Mesendoderm (in vitro differentiated cells): ENCODE data around the gene SYNJ2.

Source experiments
- DNase-seq: peaks from one replicate; pipeline ENCODE4 v3.0.0; 2013
- H2AK5ac ChIP-seq: 2 replicates; pipeline ENCODE4 v1.6.1; 2013; ENCODE audit warnings: low read length, inconsistent platforms
- H2BK120ac ChIP-seq: 2 replicates; pipeline ENCODE4 v1.6.1; 2013; ENCODE audit warnings: low read depth, mild to moderate bottlenecking, low read length, moderate library complexity, mixed read lengths
- H2BK15ac ChIP-seq: replicated peaks from 2 replicates; pipeline ENCODE4 v1.6.1; 2013; ENCODE audit warnings: low read depth, mild to moderate bottlenecking, moderate library complexity
- H2BK5ac ChIP-seq: 2 replicates; pipeline ENCODE4 v1.6.1; 2013; ENCODE audit warnings: low read length, inconsistent platforms
- H3K18ac ChIP-seq: 2 replicates; pipeline ENCODE4 v1.6.1; 2013; ENCODE audit warnings: mild to moderate bottlenecking, low read length, mixed read lengths
- H3K23ac ChIP-seq: one replicate; pipeline ENCODE4 v1.6.1; 2013; ENCODE audit warnings: low read length
- H3K27ac ChIP-seq: 2 replicates; pipeline ENCODE4 v1.5.1; 2013; ENCODE audit warnings: low read depth, mild to moderate bottlenecking, inconsistent platforms, low read length, moderate library complexity
- H3K27me3 ChIP-seq: 2 replicates; pipeline ENCODE4 v1.6.1; 2013; ENCODE audit warnings: low read length, control low read depth, mild to moderate bottlenecking, inconsistent platforms; ENCODE audit not compliant: insufficient read depth, poor library complexity
- H3K36me3 ChIP-seq: 2 replicates; pipeline ENCODE4 v1.6.1; 2013; ENCODE audit warnings: low read length, inconsistent platforms; ENCODE audit not compliant: control insufficient read depth, insufficient read depth
- H3K4ac ChIP-seq: one replicate; pipeline ENCODE4 v1.6.1; 2013; ENCODE audit warnings: low read depth, mild to moderate bottlenecking, low read length, moderate library complexity
- H3K4me1 ChIP-seq: 2 replicates; pipeline ENCODE4 v1.6.1; 2013; ENCODE audit warnings: low read depth, low read length, inconsistent platforms; ENCODE audit not compliant: control insufficient read depth
- H3K4me2 ChIP-seq: 2 replicates; pipeline ENCODE4 v1.6.1; 2013; ENCODE audit warnings: low read length
- H3K4me3 ChIP-seq: 2 replicates; pipeline ENCODE4 v1.5.1; 2013; ENCODE audit warnings: mild to moderate bottlenecking, low read length
- H3K56ac ChIP-seq: one replicate; pipeline ENCODE4 v1.6.1; 2013; ENCODE audit warnings: low read length
- H3K79me1 ChIP-seq: 2 replicates; pipeline ENCODE4 v1.6.1; 2013; ENCODE audit warnings: low read length, inconsistent platforms
- H3K79me2 ChIP-seq: 2 replicates; pipeline ENCODE4 v1.6.1; 2013; ENCODE audit warnings: mild to moderate bottlenecking, low read length; ENCODE audit not compliant: control insufficient read depth, insufficient read depth
- H3K9ac ChIP-seq: 2 replicates; pipeline ENCODE4 v1.6.1; 2013; ENCODE audit warnings: low read length, inconsistent platforms
- H4K5ac ChIP-seq: one replicate; pipeline ENCODE4 v1.6.1; 2013; ENCODE audit warnings: low read length
- H4K8ac ChIP-seq: one replicate; pipeline ENCODE4 v1.6.1; 2013; ENCODE audit warnings: low read depth, mild to moderate bottlenecking, control low read depth, low read length, moderate library complexity
- WGBS: extraction: QIAGEN DNeasy Blood & Tissue Kit; methylation state at CpG from one replicate; pipeline ENCODE4 v1.1.7; 2013; ENCODE audit warnings: low lambda C conversion rate, missing lambda C conversion rate; ENCODE audit not compliant: insufficient coverage; ENCODE audit errors: extremely low coverage; 5-methylcytosine and 5-hydroxymethylcytosine counted together

SYNJ2 gene

GRCh38 chr6:158009935-158010585 is 28.4 kb downstream of the SYNJ2 start:
- DNase-seq = no peak
- WGBS = no CpG with 5 or more reads among the region's 6 CpGs
- no peak overlapping the region for H2BK120ac ChIP-seq

DNA sequence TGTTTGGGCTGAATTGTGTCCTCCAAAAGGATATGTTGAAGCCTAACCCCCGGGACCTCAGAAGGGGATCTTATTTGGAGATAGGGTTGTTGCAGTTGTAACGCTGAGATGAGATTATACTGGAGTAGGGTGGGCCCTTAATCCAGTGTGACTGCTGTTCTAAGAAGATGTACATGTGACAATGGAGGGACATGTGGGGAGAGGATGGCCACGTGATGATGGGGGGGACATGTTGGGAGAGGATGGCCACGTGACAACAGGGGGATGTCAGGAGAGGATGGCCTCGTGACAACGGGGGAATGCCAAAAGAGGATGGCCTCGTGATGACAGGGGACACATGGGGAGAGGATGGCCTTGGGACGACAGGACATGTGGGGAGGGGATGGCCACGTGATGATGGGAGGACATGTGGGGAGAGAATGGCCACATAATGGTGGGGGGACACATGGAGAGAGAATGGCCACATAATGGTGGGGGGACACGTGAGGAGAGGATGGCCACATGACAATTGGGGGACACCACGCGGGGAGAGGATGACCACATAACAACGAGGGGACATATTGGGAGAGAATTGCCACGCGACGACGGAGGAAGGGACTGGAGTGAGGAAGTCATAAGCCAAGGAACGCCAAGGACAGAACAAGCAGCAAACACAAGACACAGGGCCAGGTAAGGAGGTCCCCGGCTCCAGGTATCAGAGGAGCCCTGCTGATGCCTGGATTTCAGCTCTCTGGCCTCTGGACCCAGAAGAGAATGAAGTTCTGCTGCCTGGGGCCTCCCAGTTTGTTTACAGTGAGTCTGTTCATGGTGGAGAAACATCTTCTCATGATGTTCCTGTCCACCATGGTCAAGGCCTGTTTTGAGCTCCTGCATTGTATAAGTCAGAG is 29.2 kb downstream of the SYNJ2 start:
- no peak overlapping the region for H3K4ac ChIP-seq
- no peaks in the 10 kb centered on the region for H3K36me3 ChIP-seq
- H3K79me1 ChIP-seq = peaks cover 9% of the 10 kb centered on the region
- H4K5ac ChIP-seq = no peak overlapping the region
- peaks cover 3% of the 10 kb centered on the region for H3K79me2 ChIP-seq
- H3K9ac ChIP-seq = no peak overlapping the region
- H3K27me3 ChIP-seq = no peaks in the 10 kb centered on the region
- no peak overlapping the region for H3K4me2 ChIP-seq
- H3K23ac ChIP-seq = no peak overlapping the region
- H3K18ac ChIP-seq = no peak overlapping the region
- H3K4me1 ChIP-seq = peaks cover 2% of the 10 kb centered on the region
- no peak overlapping the region for H2BK15ac ChIP-seq
- H3K56ac ChIP-seq = no peak overlapping the region
- no peak for DNase-seq
- no CpG with 5 or more reads among the region's 19 CpGs for WGBS
- H2BK120ac ChIP-seq = no peak overlapping the region
- H2AK5ac ChIP-seq = no peak overlapping the region
- no peak overlapping the region for H3K27ac ChIP-seq
- H3K4me3 ChIP-seq = no peak overlapping the region
- no peak overlapping the region for H4K8ac ChIP-seq
- H2BK5ac ChIP-seq = no peak overlapping the region

More at GRCh38 chr6:158009935-158010585, 28.4 kb downstream of the SYNJ2 start:
- Histone ChIP-seq H3K9ac (no peak overlapping the region), H3K79me1 (peaks cover 9% of the 10 kb centered on the region), H3K4ac (no peak overlapping the region), H3K27ac (no peak overlapping the region), H4K8ac (no peak overlapping the region), H2BK5ac (no peak overlapping the region), H2AK5ac (no peak overlapping the region), H3K56ac (no peak overlapping the region), H3K4me2 (no peak overlapping the region), H3K4me3 (no peak overlapping the region), H2BK15ac (no peak overlapping the region), H3K23ac (no peak overlapping the region), H3K18ac (no peak overlapping the region), H3K27me3 (no peaks in the 10 kb centered on the region), H3K4me1 (peaks cover 2% of the 10 kb centered on the region), H4K5ac (no peak overlapping the region), H3K36me3 (no peaks in the 10 kb centered on the region), H3K79me2 (peaks cover 3% of the 10 kb centered on the region)

DNA sequence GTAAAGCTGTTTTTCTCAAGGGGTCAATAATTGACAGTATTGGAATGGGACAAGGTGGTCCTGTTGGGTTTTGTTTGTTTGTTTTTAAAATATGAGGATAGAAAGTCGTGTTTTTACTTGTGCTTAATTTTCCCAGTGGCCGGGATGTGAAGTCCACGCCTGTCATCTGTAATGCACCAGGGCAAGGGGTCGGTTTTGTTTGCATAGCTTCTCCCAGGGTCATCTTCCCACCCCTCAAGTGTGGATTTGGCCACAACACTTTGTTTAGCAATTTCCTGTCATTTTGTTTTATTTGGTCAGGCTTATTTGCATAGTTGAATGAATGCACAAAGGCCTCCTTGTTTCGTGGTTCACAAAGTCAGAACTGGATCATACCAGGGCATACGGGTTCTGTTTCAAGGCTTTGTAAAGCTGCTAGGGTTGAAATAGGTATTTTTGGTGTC is 29.8 kb downstream of the SYNJ2 start:
- Histone ChIP-seq H2BK120ac (no peak overlapping the region), H2BK5ac (no peak overlapping the region), H3K27me3 (no peaks in the 10 kb centered on the region), H3K18ac (no peak overlapping the region), H3K56ac (no peak overlapping the region), H3K79me1 (peaks cover 9% of the 10 kb centered on the region), H2AK5ac (no peak overlapping the region), H3K4me3 (no peak overlapping the region), H3K4ac (no peak overlapping the region), H3K4me2 (no peak overlapping the region), H4K8ac (no peak overlapping the region), H3K9ac (no peak overlapping the region), H3K36me3 (no peaks in the 10 kb centered on the region), H3K4me1 (peaks cover 2% of the 10 kb centered on the region), H3K23ac (no peak overlapping the region), H2BK15ac (no peak overlapping the region), H3K27ac (no peak overlapping the region), H3K79me2 (peaks cover 3% of the 10 kb centered on the region), H4K5ac (no peak overlapping the region)
- WGBS = no CpG with 5 or more reads among the region's 6 CpGs
- DNase-seq = no peak

- no peak overlapping the region for H3K4me2 ChIP-seq
- H4K8ac ChIP-seq = no peak overlapping the region
- no peak overlapping the region for H2AK5ac ChIP-seq
- no peak overlapping the region for H3K18ac ChIP-seq
- no peaks in the 10 kb centered on the region for H3K27me3 ChIP-seq
- no peak overlapping the region for H3K27ac ChIP-seq
- no peak overlapping the region for H3K9ac ChIP-seq
- no peak overlapping the region for H3K56ac ChIP-seq
- no peak overlapping the region for H2BK120ac ChIP-seq
- H3K4me3 ChIP-seq = no peak overlapping the region
- H2BK5ac ChIP-seq = no peak overlapping the region
- H2BK15ac ChIP-seq = no peak overlapping the region
- no peak overlapping the region for H4K5ac ChIP-seq
- no peak overlapping the region for H3K23ac ChIP-seq
- peaks cover 3% of the 10 kb centered on the region for H3K79me2 ChIP-seq
- DNase-seq = no peak
- H3K4ac ChIP-seq = no peak overlapping the region
- peaks cover 9% of the 10 kb centered on the region for H3K79me1 ChIP-seq
- H3K4me1 ChIP-seq = peaks cover 2% of the 10 kb centered on the region
- no peaks in the 10 kb centered on the region for H3K36me3 ChIP-seq
- WGBS = no CpG with 5 or more reads among the region's 7 CpGs
Measured at GRCh38 chr6:158011980-158012566, 30.4 kb downstream of the SYNJ2 start.

GRCh38 chr6:158013904-158014504 is 32.3 kb downstream of the SYNJ2 start:
- no peak overlapping the region for H2AK5ac ChIP-seq
- H3K4me2 ChIP-seq = no peak overlapping the region
- no peaks in the 10 kb centered on the region for H3K36me3 ChIP-seq
- no peak for DNase-seq
- no peak overlapping the region for H3K56ac ChIP-seq
- no peak overlapping the region for H4K5ac ChIP-seq
- H2BK15ac ChIP-seq = no peak overlapping the region
- no peak overlapping the region for H3K9ac ChIP-seq
- H2BK5ac ChIP-seq = no peak overlapping the region
- peaks cover 3% of the 10 kb centered on the region for H3K79me2 ChIP-seq
- H3K4me3 ChIP-seq = no peak overlapping the region
- H3K4me1 ChIP-seq = peaks cover 2% of the 10 kb centered on the region
- no peak overlapping the region for H4K8ac ChIP-seq
- no CpG with 5 or more reads among the region's 4 CpGs for WGBS
- no peak overlapping the region for H3K27ac ChIP-seq
- H3K79me1 ChIP-seq = peaks cover 9% of the 10 kb centered on the region
- H2BK120ac ChIP-seq = no peak overlapping the region
- no peak overlapping the region for H3K23ac ChIP-seq
- no peak overlapping the region for H3K4ac ChIP-seq
- H3K18ac ChIP-seq = no peak overlapping the region
- H3K27me3 ChIP-seq = no peaks in the 10 kb centered on the region
